ENCODE measurements around the gene SERPINA4. TPM values are rescaled to one million over a fixed set of nuclear protein-coding genes. Genes with fewer than 3 reads are reported as not detected.

The SERPINA4 gene
- total and polyA plus RNA-seq, 2 of the 8 experiments (the other 6 are each of a cell fraction or from before 2014, with no cell fraction given): not detected

DNA sequence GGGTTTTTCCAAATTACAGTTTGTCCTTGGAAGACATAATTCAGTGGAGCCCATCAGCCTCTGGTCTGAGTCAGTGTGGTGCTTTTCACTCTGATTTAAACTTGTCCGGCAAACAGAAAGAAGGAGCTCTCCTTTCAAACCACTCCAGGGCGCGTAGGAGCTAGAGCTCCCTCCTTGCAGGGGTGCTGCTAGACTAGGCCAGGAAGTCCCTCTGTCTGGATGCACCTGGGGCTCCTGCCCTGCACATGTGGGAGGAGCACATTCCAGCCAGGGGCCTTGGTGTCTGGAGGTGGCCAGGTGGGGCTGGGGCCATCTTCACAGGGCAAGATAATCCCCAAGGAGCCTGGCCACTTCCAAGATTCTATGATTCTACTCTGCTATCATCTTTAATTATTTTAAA, 54.0 kb downstream of the SERPINA4 start (continued):
- no peak for TF ChIP-seq JUN (IDR thresholded peaks at IDR 0.05; ENCODE audit: low read depth, low read length)

Measured in H1 (cell line).